Gastroesophageal sphincter (tissue), 4 donors: ENCODE measurements around the gene DDX28. TPM values are rescaled to one million over a fixed set of nuclear protein-coding genes. Genes with fewer than 3 reads are reported as not detected.

Experiments used
- ATAC-seq: fragments of 150-250 bp; one replicate; pipeline ENCODE4 v1.9.1; 2016; ENCODE audit warnings: mild to moderate bottlenecking, moderate library complexity
- H3K27ac ChIP-seq, 4 donors: fragments of 200-600 bp; sonication (generic) in 3 of 4; 1 replicate in 3 of 4; 2 replicates in 1 of 4; pipeline ENCODE4 v1.5.1; 2016 to 2019
- H3K27me3 ChIP-seq: fragments of 200-600 bp; sonication (generic); one replicate; pipeline ENCODE4 v1.5.1; 2019
- H3K36me3 ChIP-seq, 2 donors: fragments of 200-600 bp; sonication (generic); one replicate each; pipeline ENCODE4 v1.5.1; 2019; ENCODE audit warnings: control low read depth in 1 of 2
- H3K4me1 ChIP-seq, 3 donors: fragments of 200-600 bp; sonication (generic); 1 replicate in 2 of 3; 2 replicates in 1 of 3; pipeline ENCODE4 v1.5.1; 2016 to 2019; ENCODE audit warnings: control low read depth in 2 of 3
- H3K4me3 ChIP-seq, 2 donors: fragments of 200-600 bp; sonication (generic); one replicate each; pipeline ENCODE4 v1.5.1; 2019; ENCODE audit warnings: mild to moderate bottlenecking in 1 of 2, moderate library complexity in 1 of 2
- H3K9me3 ChIP-seq, 3 donors: fragments of 200-600 bp; sonication (generic); one replicate each; pipeline ENCODE4 v1.5.1; 2017 to 2019; ENCODE audit warnings: control low read depth in 2 of 3
- EP300 ChIP-seq: sonication (generic); formaldehyde crosslinking; IDR thresholded peaks from one replicate; pipeline ENCODE4 v1.6.1; 2017; ENCODE audit warnings: antibody characterized with exemption, mild to moderate bottlenecking
- POLR2A ChIP-seq, 2 donors: fragments of 450-650 bp; IDR thresholded peaks; one replicate each; pipeline ENCODE4 v1.6.1; 2017; ENCODE audit warnings: antibody characterized with exemption in 2 of 2, mild to moderate bottlenecking in 2 of 2, moderate library complexity in 1 of 2
- POLR2AphosphoS5 ChIP-seq: sonication (generic); formaldehyde crosslinking; IDR thresholded peaks from one replicate; pipeline ENCODE4 v1.6.1; 2017; ENCODE audit warnings: antibody characterized with exemption
- WGBS, 2 donors: methylation state at CpG; one replicate each; pipeline ENCODE4 v1.1.5; 2018; ENCODE audit warnings: low coverage in 1 of 2; 5-methylcytosine and 5-hydroxymethylcytosine counted together
- total RNA-seq, 4 donors: library from RNA; depleted of rRNA; stranded (reverse); fragments of >200 nt; gene quantifications; one replicate each; pipeline ENCODE4 v1.1.0, GENCODE V29; 2016
- TF ChIP-seq, protein P1 (sequence below), 4 experiments: fragments of 200-600 bp in 2 of 4; fragments of 450-650 bp in 2 of 4; sonication (generic) in 1 of 4; IDR thresholded peaks; one replicate each; pipeline ENCODE4 v1.5.1; 2017 to 2019; ENCODE audit warnings: antibody characterized with exemption in 4 of 4, mild to moderate bottlenecking in 2 of 4, moderate library complexity in 2 of 4

Gene DDX28
- total RNA-seq, 4 donors from 2014 or later, result 6.5 to 10.4 (median 8.0) TPM

- peaks cover 0 to 82% of the 10 kb centered on the region in 2 donors for H3K36me3 ChIP-seq
- WGBS, 2 donors, result 60 to 100% methylated on average over 1 of the region's 2 CpGs
- no peaks in the 10 kb centered on the region for H3K9me3 ChIP-seq
- no peak overlapping the region for H3K4me3 ChIP-seq
- H3K27ac ChIP-seq, result peak overlapping the region in 1 of 4 donors; percentile 25
- peaks cover 0 to 19% (median 11%) of the 10 kb centered on the region in 3 donors for H3K4me1 ChIP-seq
- ATAC-seq, result no peak
- H3K27me3 ChIP-seq, result no peaks in the 10 kb centered on the region
- TF ChIP-seq EP300 (no peak), POLR2AphosphoS5 (no peak), POLR2A (IDR thresholded peaks at IDR 0.05) (no peak)
- TF ChIP-seq, protein P1, sequence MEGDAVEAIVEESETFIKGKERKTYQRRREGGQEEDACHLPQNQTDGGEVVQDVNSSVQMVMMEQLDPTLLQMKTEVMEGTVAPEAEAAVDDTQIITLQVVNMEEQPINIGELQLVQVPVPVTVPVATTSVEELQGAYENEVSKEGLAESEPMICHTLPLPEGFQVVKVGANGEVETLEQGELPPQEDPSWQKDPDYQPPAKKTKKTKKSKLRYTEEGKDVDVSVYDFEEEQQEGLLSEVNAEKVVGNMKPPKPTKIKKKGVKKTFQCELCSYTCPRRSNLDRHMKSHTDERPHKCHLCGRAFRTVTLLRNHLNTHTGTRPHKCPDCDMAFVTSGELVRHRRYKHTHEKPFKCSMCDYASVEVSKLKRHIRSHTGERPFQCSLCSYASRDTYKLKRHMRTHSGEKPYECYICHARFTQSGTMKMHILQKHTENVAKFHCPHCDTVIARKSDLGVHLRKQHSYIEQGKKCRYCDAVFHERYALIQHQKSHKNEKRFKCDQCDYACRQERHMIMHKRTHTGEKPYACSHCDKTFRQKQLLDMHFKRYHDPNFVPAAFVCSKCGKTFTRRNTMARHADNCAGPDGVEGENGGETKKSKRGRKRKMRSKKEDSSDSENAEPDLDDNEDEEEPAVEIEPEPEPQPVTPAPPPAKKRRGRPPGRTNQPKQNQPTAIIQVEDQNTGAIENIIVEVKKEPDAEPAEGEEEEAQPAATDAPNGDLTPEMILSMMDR (IDR thresholded peaks at IDR 0.05), result no peak
Observed at GRCh38 chr16:68070249-68070730, 47.3 kb upstream of the DDX28 start.

GRCh38 chr16:68069511-68070248, 46.6 kb upstream of the DDX28 start:
- H3K27me3 ChIP-seq, result no peaks in the 10 kb centered on the region
- H3K9me3 ChIP-seq, result no peaks in the 10 kb centered on the region
- H3K4me1 ChIP-seq, result peaks cover 0 to 25% (median 17%) of the 10 kb centered on the region in 3 donors
- no peak overlapping the region for H3K4me3 ChIP-seq
- TF ChIP-seq POLR2AphosphoS5, result no peak
- TF ChIP-seq, protein P1 (IDR thresholded peaks at IDR 0.05), result no peak
- TF ChIP-seq EP300, result no peak
- no peak for TF ChIP-seq POLR2A (IDR thresholded peaks at IDR 0.05)
- peaks cover 0 to 76% of the 10 kb centered on the region in 2 donors for H3K36me3 ChIP-seq
- 80% methylated on average over 1 of the region's 7 CpGs; no CpG with 5 or more reads in 1 of the 2 donors for WGBS, 2 donors
- H3K27ac ChIP-seq, result peak overlapping the region in 2 of 4 donors; percentile 10 to 25
- no peak for ATAC-seq

DNA sequence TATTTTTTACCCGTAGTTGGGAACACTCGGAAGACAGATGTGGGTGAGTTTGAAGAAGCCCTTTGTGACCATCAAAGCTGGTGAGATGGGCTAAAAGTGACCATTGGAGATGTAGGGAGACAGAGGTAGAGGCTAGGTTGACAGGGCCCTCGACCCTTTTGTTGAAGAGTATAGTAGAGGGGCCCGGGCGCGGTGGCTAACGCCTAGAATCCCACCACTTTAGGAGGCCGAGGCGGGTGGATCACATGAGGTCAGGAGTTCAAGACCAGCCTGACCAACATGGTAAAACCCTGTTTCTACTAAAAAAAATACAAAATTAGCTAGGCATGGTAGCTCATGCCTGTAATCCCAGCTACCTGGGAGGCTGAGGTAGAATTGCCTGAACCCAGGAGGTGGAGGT, 45.9 kb upstream of the DDX28 start:
- no peak for ATAC-seq
- Histone ChIP-seq H3K27me3 (no peaks in the 10 kb centered on the region), H3K27ac (peak overlapping the region in 1 of 4 donors; percentile 10), H3K4me1 (peaks cover 0 to 32% (median 20%) of the 10 kb centered on the region in 3 donors), H3K36me3 (peaks cover 0 to 69% of the 10 kb centered on the region in 2 donors), H3K4me3 (no peak overlapping the region), H3K9me3 (no peaks in the 10 kb centered on the region)
- WGBS, 2 donors, result 96 to 98% methylated on average over 7 to 8 of the region's 9 CpGs
- TF ChIP-seq POLR2A (IDR thresholded peaks at IDR 0.05) (no peak), POLR2AphosphoS5 (no peak), EP300 (no peak)
- TF ChIP-seq, protein P1 (IDR thresholded peaks at IDR 0.05), result no peak

- no peak for ATAC-seq
- Histone ChIP-seq H3K4me3 (no peak overlapping the region), H3K36me3 (peaks cover 0 to 59% of the 10 kb centered on the region in 2 donors), H3K27me3 (no peaks in the 10 kb centered on the region), H3K9me3 (no peaks in the 10 kb centered on the region), H3K4me1 (peaks cover 0 to 32% (median 20%) of the 10 kb centered on the region in 3 donors), H3K27ac (peak overlapping the region in 2 of 4 donors; percentile 16 to 74)
- TF ChIP-seq POLR2A (IDR thresholded peaks at IDR 0.05) (no peak), POLR2AphosphoS5 (no peak), EP300 (no peak)
- TF ChIP-seq, protein P1 (IDR thresholded peaks at IDR 0.05), result no peak
- WGBS, 2 donors, result 35 to 67% methylated on average over 1 of the region's 1 CpG
Observed at GRCh38 chr16:68066763-68067162, 43.7 kb upstream of the DDX28 start.
